ENCODE data around the gene NRG2. TPM values are rescaled to one million over a fixed set of nuclear protein-coding genes. Genes with fewer than 3 reads are reported as not detected.

The NRG2 gene
- total and polyA plus RNA-seq, 8 donors, result 0.68 to 10.6 (median 7.5) TPM

DNA sequence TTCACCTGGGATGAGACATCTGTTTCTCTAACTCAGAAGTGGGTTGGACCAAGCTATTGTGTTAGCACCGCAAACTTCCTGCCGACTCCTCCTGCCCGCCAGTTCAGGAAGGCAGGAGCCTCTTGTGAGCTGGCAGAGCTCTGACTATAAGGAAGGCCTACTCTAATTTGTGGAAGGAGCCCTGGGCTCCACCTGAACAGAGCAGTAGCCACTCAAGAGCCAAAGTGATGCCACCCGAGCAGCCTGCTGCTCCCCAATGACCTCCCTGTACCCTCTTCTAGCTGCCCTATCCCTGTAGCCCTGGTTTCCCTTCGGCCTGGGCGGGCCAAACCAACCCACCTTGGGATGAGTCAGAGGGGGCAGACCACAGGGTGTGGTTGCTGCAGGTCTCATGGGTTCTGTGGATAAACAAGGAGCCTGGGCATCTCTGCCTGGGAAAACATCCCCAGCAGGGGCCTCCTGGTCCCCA is 165.9 kb downstream of the NRG2 start:
- no peak overlapping the region for H3K27ac ChIP-seq
- DNase-seq, result no peak
- no peak for ATAC-seq
- no peaks in the 10 kb centered on the region for H3K9me3 ChIP-seq
- no peaks in the 10 kb centered on the region for H3K36me3 ChIP-seq
- H3K4me3 ChIP-seq, result no peak overlapping the region
- intact Hi-C loops (cut with DNase I), result no loop called here
- TF ChIP-seq, protein P1, sequence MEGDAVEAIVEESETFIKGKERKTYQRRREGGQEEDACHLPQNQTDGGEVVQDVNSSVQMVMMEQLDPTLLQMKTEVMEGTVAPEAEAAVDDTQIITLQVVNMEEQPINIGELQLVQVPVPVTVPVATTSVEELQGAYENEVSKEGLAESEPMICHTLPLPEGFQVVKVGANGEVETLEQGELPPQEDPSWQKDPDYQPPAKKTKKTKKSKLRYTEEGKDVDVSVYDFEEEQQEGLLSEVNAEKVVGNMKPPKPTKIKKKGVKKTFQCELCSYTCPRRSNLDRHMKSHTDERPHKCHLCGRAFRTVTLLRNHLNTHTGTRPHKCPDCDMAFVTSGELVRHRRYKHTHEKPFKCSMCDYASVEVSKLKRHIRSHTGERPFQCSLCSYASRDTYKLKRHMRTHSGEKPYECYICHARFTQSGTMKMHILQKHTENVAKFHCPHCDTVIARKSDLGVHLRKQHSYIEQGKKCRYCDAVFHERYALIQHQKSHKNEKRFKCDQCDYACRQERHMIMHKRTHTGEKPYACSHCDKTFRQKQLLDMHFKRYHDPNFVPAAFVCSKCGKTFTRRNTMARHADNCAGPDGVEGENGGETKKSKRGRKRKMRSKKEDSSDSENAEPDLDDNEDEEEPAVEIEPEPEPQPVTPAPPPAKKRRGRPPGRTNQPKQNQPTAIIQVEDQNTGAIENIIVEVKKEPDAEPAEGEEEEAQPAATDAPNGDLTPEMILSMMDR (IDR thresholded peaks at IDR 0.05), result no peak
- no peaks in the 10 kb centered on the region for H3K4me1 ChIP-seq
- H3K27me3 ChIP-seq, result no peaks in the 10 kb centered on the region

DNA sequence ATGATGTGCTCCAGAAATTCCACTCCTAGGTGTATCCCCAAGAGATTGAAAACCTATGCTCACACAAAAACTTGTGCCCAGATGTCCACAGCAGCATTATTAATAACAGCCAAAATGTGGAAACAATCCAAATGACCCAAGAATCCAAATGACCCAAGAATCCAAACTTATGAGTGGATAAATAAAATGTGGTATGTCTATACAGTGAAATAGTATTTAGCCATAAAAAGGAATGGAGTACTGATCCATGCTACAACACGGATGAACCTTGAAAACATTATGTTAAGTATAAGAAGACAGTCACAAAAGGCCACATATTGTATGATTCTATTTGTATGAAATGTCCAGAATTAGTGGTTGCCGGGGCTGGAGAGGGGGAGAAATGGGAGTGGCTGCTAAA is 167.1 kb downstream of the NRG2 start:
- Histone ChIP-seq H3K36me3 (no peaks in the 10 kb centered on the region), H3K27ac (no peak overlapping the region), H3K27me3 (no peaks in the 10 kb centered on the region), H3K4me1 (no peaks in the 10 kb centered on the region), H3K4me3 (no peak overlapping the region), H3K9me3 (no peaks in the 10 kb centered on the region)
- TF ChIP-seq, protein P1 (IDR thresholded peaks at IDR 0.05), result no peak
- DNase-seq (no peak), ATAC-seq (no peak)
- intact Hi-C loops (cut with DNase I), result no loop called here

DNA sequence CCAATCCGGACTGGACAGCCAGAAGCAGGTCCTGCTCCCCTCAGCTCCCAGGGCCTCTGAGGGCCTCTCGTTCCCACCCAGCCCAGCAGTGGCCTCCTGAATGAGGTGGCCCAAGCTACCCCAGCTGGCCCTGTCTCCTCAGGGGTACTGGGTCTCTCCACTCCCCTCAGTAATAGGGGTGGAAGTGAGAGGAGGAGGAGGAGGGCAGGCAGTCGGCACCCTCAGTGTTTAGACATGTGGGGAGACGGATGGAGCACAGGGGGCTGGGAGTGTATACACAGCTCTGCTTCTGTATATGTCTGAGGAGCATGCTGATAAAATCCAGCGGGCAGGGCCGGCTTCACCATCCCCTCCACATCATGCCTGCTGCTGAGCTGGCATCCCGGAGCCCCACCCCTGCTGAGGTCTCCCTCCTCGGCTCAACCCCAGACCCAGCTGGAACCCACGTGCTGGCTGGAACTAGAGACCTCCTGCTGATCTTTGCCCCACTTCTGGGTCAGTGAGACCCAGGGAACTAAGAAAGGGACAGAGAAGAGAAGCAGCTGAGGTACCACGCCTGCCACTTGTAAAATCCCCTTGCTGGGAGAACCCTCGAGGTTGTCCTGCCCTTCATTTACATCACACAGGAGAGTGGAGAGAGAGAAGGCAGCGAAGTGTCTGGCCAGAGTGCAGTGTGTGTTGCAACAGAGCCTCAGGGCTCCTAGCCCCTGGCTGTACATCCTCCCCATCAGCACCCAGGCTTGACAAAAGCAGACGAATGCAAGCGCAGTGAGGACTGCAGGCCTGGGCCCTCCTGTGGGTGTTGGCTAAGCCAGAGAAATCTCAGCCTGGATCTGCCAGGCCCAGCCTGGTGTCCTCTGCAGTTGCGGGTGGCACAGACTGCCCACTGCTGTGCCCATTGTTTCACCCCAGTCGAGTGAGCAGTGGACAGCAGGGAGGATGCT is 170.0 kb downstream of the NRG2 start:
- TF ChIP-seq, protein P1 (IDR thresholded peaks at IDR 0.05), result no peak
- H3K27me3 ChIP-seq, result no peaks in the 10 kb centered on the region
- no peak overlapping the region for H3K27ac ChIP-seq
- no peaks in the 10 kb centered on the region for H3K36me3 ChIP-seq
- H3K4me3 ChIP-seq, result no peak overlapping the region
- ATAC-seq (peak; percentile 32), DNase-seq (no peak)
- no peaks in the 10 kb centered on the region for H3K4me1 ChIP-seq
- no peaks in the 10 kb centered on the region for H3K9me3 ChIP-seq
- intact Hi-C loops (cut with DNase I), result no loop called here

DNA sequence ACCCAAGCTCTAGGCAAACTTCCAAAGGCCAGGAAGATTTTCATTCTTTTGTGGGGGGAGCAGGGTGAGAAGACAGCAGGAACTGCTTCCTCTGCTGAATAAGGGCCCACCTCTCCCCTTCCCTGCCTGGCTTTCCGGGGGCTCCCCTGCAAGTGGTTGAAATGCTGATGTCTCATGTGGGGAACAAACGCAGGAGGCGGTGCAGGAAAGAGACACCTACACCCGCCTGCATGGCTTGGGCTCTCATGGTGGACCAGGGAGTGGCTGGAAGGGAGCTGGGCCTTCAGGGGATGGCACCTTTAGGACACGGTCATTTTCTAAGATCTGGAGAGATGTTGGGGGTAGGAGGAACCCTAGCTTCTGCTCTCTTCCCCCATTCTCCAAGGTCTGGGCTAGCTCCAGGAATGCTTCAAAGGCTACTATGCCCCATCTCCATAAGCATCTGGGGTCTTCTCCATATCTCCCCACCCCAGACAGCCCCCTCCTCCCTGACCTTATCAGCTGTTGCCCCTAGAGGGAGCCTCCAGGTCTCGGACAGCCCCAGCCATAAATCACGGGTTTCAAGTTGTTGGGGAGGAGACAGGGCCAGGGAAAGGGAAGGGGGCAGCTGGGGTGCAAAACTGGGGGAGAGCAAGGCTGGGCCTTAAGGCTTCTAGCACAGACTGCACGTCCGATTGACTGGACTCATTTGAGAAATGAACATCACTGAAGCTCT is 170.9 kb downstream of the NRG2 start:
- TF ChIP-seq, protein P1 (IDR thresholded peaks at IDR 0.05), result no peak
- Histone ChIP-seq H3K27ac (no peak overlapping the region), H3K27me3 (no peaks in the 10 kb centered on the region), H3K4me1 (no peaks in the 10 kb centered on the region), H3K9me3 (no peaks in the 10 kb centered on the region), H3K4me3 (no peak overlapping the region), H3K36me3 (no peaks in the 10 kb centered on the region)
- DNase-seq (no peak), ATAC-seq (no peak)
- intact Hi-C loops (cut with DNase I), result no loop called here

DNA sequence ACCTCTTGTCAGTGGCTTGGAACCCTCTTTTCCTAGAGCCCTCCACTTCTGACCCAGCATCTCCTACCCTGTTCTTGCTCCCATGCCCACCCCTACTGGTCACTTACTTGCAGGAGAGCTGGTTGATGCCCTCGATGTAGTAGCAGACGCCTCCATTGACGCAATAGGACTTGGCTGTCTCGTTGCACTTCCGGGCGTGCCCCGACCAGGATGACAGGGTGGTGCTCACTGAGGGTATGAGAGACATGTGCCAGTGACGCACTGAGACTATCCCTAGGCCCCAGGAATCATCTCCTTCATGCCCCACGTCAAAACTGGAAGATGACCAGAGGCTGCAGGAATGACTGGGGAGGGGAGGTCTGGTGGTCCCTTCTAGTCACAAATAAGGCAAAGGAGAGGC is 171.5 kb downstream of the NRG2 start:
- Histone ChIP-seq H3K36me3 (no peaks in the 10 kb centered on the region), H3K4me1 (no peaks in the 10 kb centered on the region), H3K4me3 (no peak overlapping the region), H3K9me3 (no peaks in the 10 kb centered on the region), H3K27ac (no peak overlapping the region), H3K27me3 (no peaks in the 10 kb centered on the region)
- no peak for ATAC-seq
- intact Hi-C loops (cut with DNase I), result no loop called here
- DNase-seq, result no peak
- TF ChIP-seq, protein P1 (IDR thresholded peaks at IDR 0.05), result no peak
